NCI-H2029 treated with DMSO at 0.1 percent for 48 hours (cell line): Measurements from ENCODE around the gene FEZF2.

Source experiments
- DNase-seq: peaks from one replicate; lab custom pipeline; 2025; lab: John Stamatoyannopoulos, UW

Gene FEZF2

GRCh38 chr3:62373215-62373614 is at the start of gene FEZF2:
Gene FEZF2, minus strand, starts transcription at chr3:62373550. Its CDS starts 682 bp downstream, at chr3:62372868.
- no peak for DNase-seq

GRCh38 chr3:62421207-62421606 is 47.9 kb upstream of the FEZF2 start:
- DNase-seq = no peak

DNA sequence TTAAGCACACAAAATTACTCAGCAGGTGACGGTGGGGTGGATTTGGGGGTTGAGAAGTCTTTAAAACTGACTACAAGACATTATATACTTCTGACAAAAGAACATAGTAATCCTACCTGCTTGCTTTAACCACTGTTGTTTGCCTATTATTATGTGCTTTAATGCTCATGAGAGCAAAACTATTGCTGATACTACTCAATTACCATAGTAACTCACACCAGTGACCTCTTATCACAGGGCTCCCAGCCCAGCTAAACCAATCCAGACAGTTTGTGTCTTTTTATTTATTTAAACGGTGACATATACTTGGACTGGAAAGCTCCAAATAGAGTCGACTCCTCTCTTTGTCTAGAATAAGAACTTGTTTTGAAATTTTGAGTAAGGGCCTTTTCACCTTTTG is 42.8 kb upstream of the FEZF2 start:
- DNase-seq = no peak

DNA sequence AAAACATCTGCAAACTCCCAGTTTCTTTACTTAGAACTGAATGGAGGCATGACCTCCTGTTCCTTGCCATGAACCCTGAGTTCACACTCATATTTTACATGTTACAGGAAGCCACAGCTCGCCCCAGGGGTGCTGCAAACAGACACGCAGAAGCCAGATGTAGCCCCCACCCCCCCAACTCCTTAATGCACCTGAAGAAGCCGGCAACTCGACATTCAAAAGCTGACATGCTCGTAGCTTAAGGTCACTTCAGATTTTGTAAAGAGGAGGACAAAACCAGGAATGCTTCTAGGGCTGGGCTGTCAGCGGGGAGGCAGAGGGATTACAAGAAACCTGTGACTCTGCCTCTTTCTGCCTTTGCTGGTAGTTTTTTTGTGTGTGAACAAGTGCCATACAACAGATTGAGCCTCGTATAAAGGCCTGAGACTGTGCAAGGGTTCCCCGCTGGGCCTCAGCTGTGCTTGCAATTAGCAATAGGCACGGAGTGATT is 42.0 kb upstream of the FEZF2 start:
- no peak for DNase-seq

GRCh38 chr3:62414786-62415185 is 41.4 kb upstream of the FEZF2 start:
- DNase-seq = no peak

- no peak for DNase-seq
Measured at GRCh38 chr3:62413687-62414086, 40.3 kb upstream of the FEZF2 start.

DNA sequence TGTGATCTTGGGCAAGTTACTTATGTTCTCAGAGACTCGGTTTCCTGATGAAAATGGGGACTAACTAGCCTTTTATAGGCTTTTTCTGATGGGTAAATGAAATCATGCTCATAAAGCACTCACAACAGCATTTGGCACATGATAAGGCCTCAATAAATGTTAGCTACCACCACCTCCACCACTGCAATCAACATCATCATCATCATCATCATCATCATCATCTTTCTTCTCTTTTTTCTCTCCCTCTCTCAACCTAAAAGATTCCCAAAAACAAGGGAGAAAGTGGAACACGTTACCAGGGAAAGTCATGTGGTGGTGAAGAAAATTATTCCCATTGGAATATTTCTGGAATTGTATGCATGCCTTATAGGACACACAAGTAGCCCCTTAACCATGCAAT is 33.6 kb upstream of the FEZF2 start:
- no peak for DNase-seq

DNA sequence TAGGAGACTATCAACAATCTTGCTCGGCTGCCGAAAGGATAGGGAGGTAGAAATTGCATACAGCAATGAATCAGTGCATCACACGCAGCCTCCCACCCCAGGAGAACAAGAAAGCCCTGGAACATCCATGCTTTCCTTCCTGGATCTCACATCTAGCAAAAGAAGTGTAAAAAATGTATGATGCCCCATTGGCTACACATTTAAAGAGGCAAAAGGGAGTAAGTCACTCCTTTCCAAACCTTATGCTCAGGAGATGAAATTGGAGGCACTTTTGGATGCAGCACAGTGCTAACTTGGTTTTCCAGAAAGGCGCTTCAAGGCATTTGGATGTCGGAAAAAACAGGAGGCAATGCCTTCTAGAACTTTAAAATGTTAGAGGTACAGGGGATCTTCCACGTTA is 32.2 kb upstream of the FEZF2 start:
- no peak for DNase-seq

DNA sequence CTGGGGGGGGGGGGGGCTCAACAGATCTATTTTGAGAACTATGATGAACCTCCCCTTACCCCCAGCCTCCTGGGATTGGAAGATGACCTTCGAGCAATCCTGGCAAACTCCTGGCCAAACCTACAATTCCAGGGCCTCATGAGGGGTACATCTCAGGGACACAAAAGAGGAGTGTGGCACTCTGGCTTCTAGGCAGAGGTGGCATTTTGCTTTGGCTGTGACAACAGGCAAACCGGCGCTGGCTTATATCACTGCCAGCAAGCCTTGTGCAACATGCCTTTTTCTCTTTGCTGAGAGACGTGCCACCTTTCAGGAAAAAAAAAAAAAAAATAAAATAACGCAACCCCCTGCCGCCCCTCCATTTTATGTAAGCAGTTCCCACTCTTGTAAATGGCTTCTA is 31.8 kb upstream of the FEZF2 start:
- DNase-seq = no peak

GRCh38 chr3:62404321-62404720 is 31.0 kb upstream of the FEZF2 start:
- no peak for DNase-seq

GRCh38 chr3:62403765-62404164 is 30.4 kb upstream of the FEZF2 start:
- no peak for DNase-seq

DNA sequence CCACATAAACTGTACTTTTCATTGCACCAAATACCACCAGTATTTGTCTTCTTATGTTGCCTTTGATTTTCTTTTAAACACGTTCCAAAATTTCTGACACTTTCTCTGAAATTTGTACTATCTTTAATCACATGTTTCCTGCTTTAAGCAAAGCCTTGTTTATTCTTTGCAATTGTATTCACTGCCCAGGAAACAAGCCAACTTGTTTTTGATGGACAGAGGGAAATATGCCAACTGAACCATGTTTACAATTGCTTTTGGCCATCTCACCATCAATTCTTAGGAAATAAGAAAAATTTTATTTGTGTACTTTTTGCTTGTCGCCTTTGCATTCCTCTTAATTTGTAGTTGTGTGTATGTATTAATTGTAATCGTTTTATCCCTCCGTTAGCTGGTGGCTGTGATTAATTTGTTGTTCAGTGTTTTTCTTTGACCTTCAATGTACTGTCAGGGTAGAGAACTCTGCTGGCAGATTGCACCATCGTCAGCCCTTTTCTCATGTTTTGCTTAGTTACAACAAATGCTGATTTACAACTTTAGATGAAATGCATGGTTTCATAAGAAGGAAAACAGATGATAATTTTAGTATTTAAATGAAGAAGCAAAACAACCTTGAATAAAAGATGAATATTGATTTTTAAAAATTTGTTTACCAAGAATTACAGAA is 19.4 kb upstream of the FEZF2 start:
- no peak for DNase-seq

DNA sequence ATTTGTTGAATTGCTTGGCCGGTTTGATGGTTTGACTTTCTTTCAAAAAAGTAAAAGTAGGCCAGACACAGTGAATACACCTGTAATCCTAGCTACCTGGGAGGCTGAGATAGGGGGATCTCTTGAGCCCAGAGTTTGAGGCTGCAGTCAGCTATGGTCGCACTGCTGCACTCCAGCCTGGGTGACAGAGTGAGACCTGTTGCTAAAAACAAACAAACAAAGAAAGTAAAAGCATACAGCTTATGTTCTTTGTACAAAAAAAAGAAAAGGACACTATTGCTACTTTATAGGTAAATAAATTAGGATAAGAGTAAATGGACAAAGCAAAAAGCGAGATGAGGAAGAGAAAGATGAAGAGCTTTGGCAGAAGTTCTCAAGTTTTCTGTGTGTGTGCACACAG is 13.9 kb upstream of the FEZF2 start:
- DNase-seq = no peak

DNA sequence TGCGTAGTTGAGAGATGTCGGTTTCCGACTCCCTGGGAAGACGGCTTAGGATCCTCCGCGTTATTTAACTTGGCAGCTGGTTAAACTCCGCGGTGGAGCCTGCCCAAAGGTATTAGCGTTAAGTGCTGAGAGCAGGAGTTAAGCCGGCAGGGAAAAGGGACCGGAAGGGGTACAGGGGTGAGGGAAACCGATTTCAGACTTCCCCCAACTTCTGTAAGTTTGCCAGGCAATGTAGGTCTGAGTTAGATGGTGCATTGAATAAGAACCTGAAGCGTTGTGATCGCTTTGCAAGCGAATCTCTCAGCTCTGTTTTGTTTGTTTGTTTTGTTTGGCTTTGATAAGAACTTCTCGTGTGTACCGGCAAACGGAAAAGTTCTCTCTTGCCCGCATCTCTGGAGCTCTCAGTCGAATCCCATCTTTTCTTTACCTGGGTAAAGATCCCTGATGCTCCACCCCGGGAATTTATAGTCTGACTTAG is 6.0 kb upstream of the FEZF2 start:
- no peak for DNase-seq

DNA sequence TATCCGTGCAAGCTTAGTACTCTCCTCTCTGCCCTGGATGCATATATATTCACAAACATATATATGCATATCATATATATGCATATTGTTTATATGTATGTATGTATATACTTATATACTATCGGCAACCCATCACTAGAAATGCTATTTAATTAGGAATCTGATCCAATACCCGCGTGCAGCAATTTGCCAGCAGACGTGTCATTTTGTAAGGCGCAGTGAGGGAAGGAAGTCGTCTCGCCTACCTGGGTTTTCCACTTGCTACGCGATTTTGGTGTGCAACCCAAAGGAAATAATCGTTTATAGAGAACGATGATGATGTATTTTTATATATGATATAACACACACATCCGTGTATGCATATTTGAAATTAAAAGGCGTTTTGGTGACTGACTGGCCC is 5.6 kb upstream of the FEZF2 start:
- no peak for DNase-seq

DNA sequence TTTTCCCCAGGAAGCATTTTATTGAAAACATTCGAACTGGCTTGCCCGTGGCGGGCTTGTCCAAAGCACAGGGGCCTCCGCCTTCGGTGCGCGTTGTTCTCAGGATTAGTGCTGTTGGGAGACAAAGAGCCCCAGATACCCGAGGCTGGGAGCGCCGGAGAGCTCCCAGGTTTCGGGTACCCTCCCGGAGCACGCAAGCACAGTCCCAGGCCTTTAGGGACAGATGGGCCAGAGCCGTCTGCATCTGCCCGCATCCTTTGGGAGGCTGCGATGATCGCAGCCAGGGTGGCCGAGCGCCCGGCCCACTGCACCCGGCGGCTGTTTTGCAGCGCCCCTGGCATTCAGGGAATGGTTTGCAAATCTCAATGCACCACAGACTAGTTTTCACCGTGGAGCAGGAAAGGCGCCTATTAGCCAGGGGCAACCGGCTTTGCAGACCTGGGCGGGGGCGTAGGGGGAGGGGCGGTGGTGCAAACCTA is 5.0 kb upstream of the FEZF2 start:
- DNase-seq = no peak

- no peak for DNase-seq
Measured at GRCh38 chr3:62376906-62377877, 3.8 kb upstream of the FEZF2 start.

- no peak for DNase-seq
Measured at GRCh38 chr3:62376454-62376720, 3.0 kb upstream of the FEZF2 start.

DNA sequence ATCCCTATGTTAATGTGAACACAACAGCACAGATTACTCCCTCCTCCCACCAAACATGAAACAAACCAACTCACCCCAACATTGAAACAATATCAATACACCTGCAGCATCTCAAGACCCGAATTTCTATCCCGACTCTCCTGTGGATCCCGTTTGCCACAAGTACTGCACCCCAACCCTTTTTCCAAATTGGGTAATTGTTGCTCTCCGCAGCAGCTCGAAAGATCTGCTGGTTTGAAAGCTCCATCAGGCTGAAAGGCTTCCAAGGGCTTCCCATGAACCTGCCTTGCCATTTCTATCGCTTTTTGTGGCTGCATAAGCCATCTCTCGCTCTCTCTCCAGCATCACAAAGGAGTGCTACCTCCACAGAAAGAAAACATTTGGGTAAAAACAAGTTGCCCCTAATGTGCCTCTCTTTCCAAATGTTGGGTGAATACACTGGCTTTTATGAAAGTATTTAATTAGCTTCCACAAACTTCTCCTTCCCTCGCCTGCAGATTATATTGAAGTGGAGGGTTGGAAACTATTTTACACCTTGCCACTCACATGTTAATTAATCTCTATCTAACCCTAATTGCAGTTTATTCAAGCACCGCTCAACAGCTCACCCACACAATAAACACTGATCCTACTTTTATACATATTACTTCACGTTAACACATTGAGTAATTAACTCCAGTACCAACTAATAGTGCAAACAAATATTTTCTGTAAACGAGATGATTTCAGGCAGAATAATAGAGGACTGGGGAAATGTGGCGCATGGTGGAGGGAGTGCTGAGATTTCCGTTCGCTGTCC is 2.5 kb upstream of the FEZF2 start:
- no peak for DNase-seq

DNA sequence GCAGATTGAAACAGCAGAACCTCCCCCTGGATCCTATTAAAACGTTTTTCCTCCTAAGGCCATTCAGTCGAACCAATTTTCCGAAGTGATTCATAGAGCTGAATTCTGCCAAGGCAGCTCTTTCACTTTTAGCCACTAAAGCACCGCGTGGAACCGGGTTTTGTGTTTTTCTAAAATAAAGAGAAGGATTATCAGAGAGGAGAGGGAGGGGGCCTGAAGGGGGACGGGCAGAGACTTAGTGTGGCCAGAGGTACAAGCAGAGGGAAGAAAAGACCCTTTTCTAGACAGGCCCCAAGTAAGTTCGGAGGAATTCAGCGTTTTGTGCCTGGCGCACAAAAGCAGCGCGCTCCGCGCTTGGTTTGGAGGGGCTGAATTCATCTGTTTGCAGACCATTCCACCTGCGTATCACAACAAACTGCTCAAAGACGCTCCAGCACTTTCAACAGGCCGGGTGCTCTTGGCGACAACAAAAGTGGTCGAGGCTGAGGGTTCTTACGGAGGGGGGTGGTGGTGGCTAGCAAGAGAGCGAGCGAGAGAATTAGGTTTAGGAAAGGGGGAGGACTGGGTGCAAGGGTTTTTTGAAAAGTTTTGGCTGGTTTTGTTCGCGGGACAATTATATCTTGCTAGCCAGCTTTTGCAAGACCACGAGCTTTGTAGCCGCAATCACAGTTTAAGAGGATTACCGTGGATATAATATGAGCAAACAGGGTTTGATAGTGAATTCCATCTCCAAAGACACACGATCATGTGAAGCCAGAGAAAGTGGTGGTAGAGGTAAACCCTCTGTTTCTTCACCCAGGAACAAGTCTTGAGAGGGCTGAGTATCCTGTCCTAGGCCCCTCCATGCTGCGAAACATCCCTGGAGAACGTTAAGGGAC is 1.2 kb upstream of the FEZF2 start:
- DNase-seq = no peak

DNA sequence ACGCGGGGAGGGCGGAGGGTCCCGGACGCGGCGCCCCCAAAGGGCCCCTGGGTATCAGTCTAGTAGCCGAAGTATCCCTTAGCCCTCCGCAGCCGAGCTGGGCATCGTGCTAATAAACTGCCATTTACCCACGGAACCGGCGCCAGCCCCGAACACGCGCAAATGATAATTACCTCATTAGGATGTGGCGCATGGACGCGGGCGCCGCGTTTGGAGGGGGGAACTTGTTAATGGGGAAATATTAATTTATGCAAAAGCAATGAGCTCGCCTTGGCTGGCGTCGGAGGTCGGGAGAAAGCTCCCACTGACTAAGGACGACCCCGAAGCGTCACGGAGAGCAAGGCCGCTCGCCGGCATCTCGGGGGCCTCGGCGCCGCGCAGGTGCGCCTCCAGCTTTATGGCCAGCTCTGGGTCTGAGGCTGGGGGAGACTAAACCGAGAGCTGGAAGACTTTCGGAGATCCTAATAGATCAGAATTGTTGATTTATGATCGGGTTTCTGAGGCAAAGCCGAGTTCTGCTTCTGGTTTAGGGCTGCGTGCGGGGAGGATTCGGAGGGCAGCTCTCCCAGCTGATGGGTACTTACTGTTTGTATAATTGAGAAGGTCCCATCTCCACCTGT is 474 bp upstream of the FEZF2 start:
- no peak for DNase-seq
